ENCODE measurements around the gene EIF2B4. TPM values are rescaled to one million over a fixed set of nuclear protein-coding genes. Genes with fewer than 3 reads are reported as not detected.
A peak's percentile ranks its signal among the peaks of the same experiment; 100 is the strongest.

EIF2B4 gene
- total RNA-seq, 4 donors from 2014 or later = 12.0 to 36.7 (median 27.5) TPM

- no peak for TF ChIP-seq POLR2A (IDR thresholded peaks at IDR 0.05)
- TF ChIP-seq CTCF (IDR thresholded peaks at IDR 0.05) = no peak
- TF ChIP-seq EP300 (IDR thresholded peaks at IDR 0.05; ENCODE audit: low read depth) = no peak
- no peak for TF ChIP-seq POLR2AphosphoS5 (IDR thresholded peaks at IDR 0.05)
- Histone ChIP-seq H3K4me3 (no peak overlapping the region), H3K9me3 (no peaks in the 10 kb centered on the region), H3K36me3 (no peaks in the 10 kb centered on the region), H3K27ac (no peak overlapping the region), H3K4me1 (peaks cover 0 to 3% (median 0%) of the 10 kb centered on the region in 4 donors), H3K27me3 (no peaks in the 10 kb centered on the region)
- intact Hi-C loops (cut with DNase I; ENCODE audit: low total_unique reads) (no loop called here), in situ Hi-C loops (cut with MboI; ENCODE audit: low pct_ligation_motif_present in 1 of 4, low pct_unique_long_range_greater_than_20kb in 1 of 4, low sequenced_read_pairs in 3 of 4) (no loop called here)
- 85 to 91% methylated on average over 5 of the region's 5 CpGs for WGBS, 2 donors (ENCODE audit: low coverage in 1 of 2)
- DNase-seq = no peak
Observed at GRCh38 chr2:27398962-27399361, 28.8 kb upstream of the EIF2B4 start.

GRCh38 chr2:27393225-27393624 is 23.1 kb upstream of the EIF2B4 start:
- Histone ChIP-seq H3K36me3 (no peaks in the 10 kb centered on the region), H3K4me1 (peaks cover 0 to 3% (median 0%) of the 10 kb centered on the region in 4 donors), H3K27me3 (no peaks in the 10 kb centered on the region), H3K9me3 (no peaks in the 10 kb centered on the region), H3K4me3 (no peak overlapping the region), H3K27ac (no peak overlapping the region)
- intact Hi-C loops (cut with DNase I; ENCODE audit: low total_unique reads) = no loop called here
- TF ChIP-seq POLR2A (IDR thresholded peaks at IDR 0.05) (no peak), EP300 (IDR thresholded peaks at IDR 0.05; ENCODE audit: low read depth) (no peak), CTCF (IDR thresholded peaks at IDR 0.05) (no peak), POLR2AphosphoS5 (IDR thresholded peaks at IDR 0.05) (no peak)
- no peak for DNase-seq
- WGBS, 2 donors (ENCODE audit: low coverage in 1 of 2) = 94 to 99% methylated on average over 13 to 33 of the region's 33 CpGs
- in situ Hi-C loops (cut with MboI; ENCODE audit: low pct_ligation_motif_present in 1 of 4, low pct_unique_long_range_greater_than_20kb in 1 of 4, low sequenced_read_pairs in 3 of 4) = no loop called here

- Histone ChIP-seq H3K27me3 (no peaks in the 10 kb centered on the region), H3K27ac (no peak overlapping the region), H3K4me3 (no peak overlapping the region), H3K4me1 (no peaks in the 10 kb centered on the region), H3K9me3 (no peaks in the 10 kb centered on the region), H3K36me3 (peaks cover 0 to 9% (median 0%) of the 10 kb centered on the region in 4 donors)
- DNase-seq = no peak
- TF ChIP-seq POLR2A (IDR thresholded peaks at IDR 0.05) (no peak), CTCF (IDR thresholded peaks at IDR 0.05) (no peak), EP300 (IDR thresholded peaks at IDR 0.05; ENCODE audit: low read depth) (no peak), POLR2AphosphoS5 (IDR thresholded peaks at IDR 0.05) (no peak)
- intact Hi-C loops (cut with DNase I; ENCODE audit: low total_unique reads) (no loop called here), in situ Hi-C loops (cut with MboI; ENCODE audit: low pct_ligation_motif_present in 1 of 4, low pct_unique_long_range_greater_than_20kb in 1 of 4, low sequenced_read_pairs in 3 of 4) (no loop called here)
- WGBS, 2 donors (ENCODE audit: low coverage in 1 of 2) = 92 to 97% methylated on average over 8 to 9 of the region's 9 CpGs
Observed at GRCh38 chr2:27390822-27391679, 20.9 kb upstream of the EIF2B4 start.

- DNase-seq = no peak
- Histone ChIP-seq H3K27ac (peak overlapping the region; percentile 90 to 95 (median 94)), H3K27me3 (no peaks in the 10 kb centered on the region), H3K36me3 (peaks cover 0 to 42% (median 15%) of the 10 kb centered on the region in 4 donors), H3K4me1 (peaks cover 8 to 25% (median 19%) of the 10 kb centered on the region in 4 donors), H3K9me3 (no peaks in the 10 kb centered on the region), H3K4me3 (no peak overlapping the region)
- no peak for TF ChIP-seq POLR2A (IDR thresholded peaks at IDR 0.05)
- TF ChIP-seq CTCF (IDR thresholded peaks at IDR 0.05) = no peak
- TF ChIP-seq EP300 (IDR thresholded peaks at IDR 0.05; ENCODE audit: low read depth) = no peak
- TF ChIP-seq POLR2AphosphoS5 (IDR thresholded peaks at IDR 0.05) = no peak
- in situ Hi-C loops (cut with MboI; ENCODE audit: low pct_ligation_motif_present in 1 of 4, low pct_unique_long_range_greater_than_20kb in 1 of 4, low sequenced_read_pairs in 3 of 4) (no loop called here), intact Hi-C loops (cut with DNase I; ENCODE audit: low total_unique reads) (loop anchor here (5.0 kb wide), 1 partner anchor 46 kb away; the partner anchor contains the start of gene NRBP1)
- 96% methylated on average over 10 of the region's 10 CpGs; no CpG with 5 or more reads in 1 of the 2 donors for WGBS, 2 donors (ENCODE audit: low coverage in 1 of 2)
Observed at GRCh38 chr2:27381577-27382181, 11.5 kb upstream of the EIF2B4 start.

Data from transverse colon (tissue), 4 donors.